IMR-90 (cell line): ENCODE results near the gene SSC4D. TPM values are rescaled to one million over a fixed set of nuclear protein-coding genes. Genes with fewer than 3 reads are reported as not detected.

Source experiments
- ATAC-seq: fragments of 200-7000 bp; cut with Tn5 transposase; 2 replicates; pipeline ENCODE4 v1.9.1; 2020; ENCODE audit warnings: low read depth, mild to moderate bottlenecking, moderate library complexity
- BruUV-seq: library from RNA; stranded (reverse); fragments of 400-500 nt; replicated peaks from 2 replicates; lab custom pipeline; 2021; lab: Mats Ljungman, UMichigan
- CTCF ChIA-PET: fragments of 300-600 bp; formaldehyde crosslinking; extraction: SDS; loops from one replicate; lab custom pipeline; 2021; ENCODE audit warnings: antibody characterized with exemption; lab: Yijun Ruan, JAX
- POLR2A ChIA-PET: fragments of 300-600 bp; sonication (Branson Sonifier 250); formaldehyde crosslinking; loops from one replicate; lab custom pipeline; 2022; ENCODE audit warnings: antibody characterized with exemption; ENCODE audit not compliant: unreplicated experiment; lab: Charles Lee
- DNase-seq: peaks from one replicate; pipeline ENCODE4 v3.0.0; 2013
- H2AFZ ChIP-seq: replicated peaks from 2 replicates; pipeline ENCODE3; 2013; ENCODE audit warnings: low read length, mild to moderate bottlenecking; ENCODE audit not compliant: poor library complexity
- H2AK5ac ChIP-seq: 2 replicates; pipeline ENCODE4 v1.6.1; 2013; ENCODE audit warnings: low read depth, low read length, inconsistent platforms
- H2AK9ac ChIP-seq: replicated peaks from 2 replicates; pipeline ENCODE3; 2013; ENCODE audit warnings: mild to moderate bottlenecking, low read depth, low read length, moderate library complexity; ENCODE audit not compliant: poor library complexity
- H2BK120ac ChIP-seq: 2 replicates; pipeline ENCODE4 v1.6.1; 2013; ENCODE audit warnings: low read depth, low read length, inconsistent platforms
- H2BK15ac ChIP-seq: 3 replicates; pipeline ENCODE4 v1.6.1; 2013; ENCODE audit warnings: low read depth, low read length, inconsistent platforms
- H2BK20ac ChIP-seq: 2 replicates; pipeline ENCODE4 v1.6.1; 2013; ENCODE audit warnings: low read depth, mild to moderate bottlenecking, inconsistent platforms, low read length, moderate library complexity
- H2BK5ac ChIP-seq: 2 replicates; pipeline ENCODE4 v1.6.1; 2013; ENCODE audit warnings: mild to moderate bottlenecking, low read depth, low read length, inconsistent platforms; ENCODE audit not compliant: poor library complexity, severe bottlenecking
- H3K14ac ChIP-seq: replicated peaks from 2 replicates; pipeline ENCODE4 v1.6.1; 2013; ENCODE audit warnings: low read depth, low read length, inconsistent platforms
- H3K18ac ChIP-seq: 2 replicates; pipeline ENCODE4 v1.6.1; 2013; ENCODE audit warnings: low read depth, low read length, control low read depth
- H3K23ac ChIP-seq: 2 replicates; pipeline ENCODE4 v1.6.1; 2013; ENCODE audit warnings: low read depth, low read length, inconsistent platforms
- H3K27ac ChIP-seq: 2 replicates; pipeline ENCODE4 v1.5.1; 2013; ENCODE audit warnings: mild to moderate bottlenecking, control low read depth, low read length; ENCODE audit not compliant: insufficient read depth
- H3K27me3 ChIP-seq: 2 replicates; pipeline ENCODE4 v1.6.1; 2013; ENCODE audit warnings: low read length; ENCODE audit not compliant: control insufficient read depth, insufficient read depth
- H3K36me3 ChIP-seq: 2 replicates; pipeline ENCODE4 v1.6.1; 2013; ENCODE audit warnings: low read length, mixed read lengths; ENCODE audit not compliant: control insufficient read depth, insufficient read depth
- H3K4ac ChIP-seq: 2 replicates; pipeline ENCODE4 v1.6.1; 2013; ENCODE audit warnings: low read depth, low read length, inconsistent platforms
- H3K4me1 ChIP-seq: 2 replicates; pipeline ENCODE4 v1.6.1; 2013; ENCODE audit warnings: low read length, mixed read lengths; ENCODE audit not compliant: control insufficient read depth, insufficient read depth
- H3K4me2 ChIP-seq: 2 replicates; pipeline ENCODE4 v1.6.1; 2013; ENCODE audit warnings: low read depth, mild to moderate bottlenecking, control low read depth, low read length, moderate library complexity
- H3K4me3 ChIP-seq: 2 replicates; pipeline ENCODE4 v1.5.1; 2013; ENCODE audit warnings: low read depth, mild to moderate bottlenecking, control low read depth, low read length, moderate library complexity; ENCODE audit not compliant: insufficient read depth
- H3K56ac ChIP-seq: 2 replicates; pipeline ENCODE4 v1.6.1; 2013; ENCODE audit warnings: low read length, inconsistent platforms; ENCODE audit not compliant: insufficient read depth; ENCODE audit errors: extremely low read depth
- H3K79me1 ChIP-seq, 2 experiments: 2 replicates each; pipeline ENCODE4 v1.6.1; 2013; ENCODE audit warnings: low read length in 2 of 2, inconsistent platforms in 1 of 2, low read depth in 1 of 2
- H3K9ac ChIP-seq: 2 replicates; pipeline ENCODE4 v1.6.1; 2013; ENCODE audit warnings: low read depth, low read length, control low read depth
- H3K9me1 ChIP-seq: 2 replicates; pipeline ENCODE4 v1.6.1; 2013; ENCODE audit warnings: low read length, inconsistent platforms; ENCODE audit not compliant: insufficient read depth
- H3K9me3 ChIP-seq: 2 replicates; pipeline ENCODE4 v1.6.1; 2013; ENCODE audit warnings: low read length; ENCODE audit not compliant: control insufficient read depth, insufficient read depth
- H4K20me1 ChIP-seq: 2 replicates; pipeline ENCODE4 v1.6.1; 2013; ENCODE audit warnings: low read length, inconsistent platforms; ENCODE audit not compliant: insufficient read depth
- H4K5ac ChIP-seq: 2 replicates; pipeline ENCODE4 v1.6.1; 2013; ENCODE audit warnings: mild to moderate bottlenecking, low read depth, low read length, control low read depth
- H4K8ac ChIP-seq, 2 experiments: 2 replicates each; pipeline ENCODE4 v1.6.1; 2013; ENCODE audit warnings: low read depth in 2 of 2, low read length in 2 of 2, control low read depth in 1 of 2, inconsistent platforms in 1 of 2
- H4K91ac ChIP-seq: 2 replicates; pipeline ENCODE4 v1.6.1; 2013; ENCODE audit warnings: low read depth, low read length, inconsistent platforms; ENCODE audit not compliant: insufficient read depth
- BHLHE40 ChIP-seq: fragments of 150-350 bp; IDR thresholded peaks from 2 replicates; pipeline ENCODE4 v1.6.1; 2016; ENCODE audit warnings: mild to moderate bottlenecking, low read depth, low read length
- CEBPB ChIP-seq: IDR thresholded peaks from 2 replicates; pipeline ENCODE4 v1.6.1; 2012; ENCODE audit warnings: low read depth, low read length, improper control_type of control experiment
- CHD1 ChIP-seq: IDR thresholded peaks from 2 replicates; pipeline ENCODE4 v1.6.1; 2012; ENCODE audit warnings: low read depth, low read length, improper control_type of control experiment
- MAZ ChIP-seq: IDR thresholded peaks from 2 replicates; pipeline ENCODE4 v1.6.1; 2012; ENCODE audit warnings: low read depth, mild to moderate bottlenecking, low read length, improper control_type of control experiment, moderate library complexity, borderline replicate concordance
- MXI1 ChIP-seq: IDR thresholded peaks from 2 replicates; pipeline ENCODE4 v1.6.1; 2012; ENCODE audit warnings: low read depth, mild to moderate bottlenecking, low read length, moderate library complexity, borderline replicate concordance
- NFE2L2 ChIP-seq: fragments of 150-350 bp; IDR thresholded peaks from 2 replicates; pipeline ENCODE4 v1.6.1; 2016; ENCODE audit warnings: low read depth, mild to moderate bottlenecking, low read length
- POLR2A ChIP-seq: IDR thresholded peaks from 2 replicates; pipeline ENCODE4 v1.6.1; 2012; ENCODE audit warnings: mild to moderate bottlenecking, low read depth, low read length
- RAD21 ChIP-seq: IDR thresholded peaks from 2 replicates; pipeline ENCODE4 v1.6.1; 2012; ENCODE audit warnings: low read length, improper control_type of control experiment
- RCOR1 ChIP-seq: IDR thresholded peaks from 2 replicates; pipeline ENCODE4 v1.6.1; 2012; ENCODE audit warnings: mild to moderate bottlenecking, low read length, improper control_type of control experiment; ENCODE audit not compliant: insufficient replicate concordance
- RFX5 ChIP-seq: IDR thresholded peaks from 2 replicates; pipeline ENCODE4 v1.8.0; 2012; ENCODE audit warnings: low read depth, mild to moderate bottlenecking, low read length, moderate library complexity
- SMC3 ChIP-seq: fragments of 150-350 bp; IDR thresholded peaks from 2 replicates; pipeline ENCODE4 v1.6.1; 2016; ENCODE audit warnings: low read depth, mild to moderate bottlenecking, antibody characterized with exemption, low read length, moderate library complexity
- WGBS, 2 experiments: methylation state at CpG; one replicate each; pipeline versions ENCODE4 v1.1.5 to v1.1.7; 2013; ENCODE audit warnings: missing lambda C conversion rate in 2 of 2; ENCODE audit not compliant: insufficient read length in 1 of 2; ENCODE audit errors: extremely low coverage in 2 of 2; 5-methylcytosine and 5-hydroxymethylcytosine counted together
- dilution Hi-C: fragments of 300-500 bp; cut with HindIII; formaldehyde crosslinking; loops from one replicate; pipeline ENCODE4 v1.14.3; 2018; ENCODE audit warnings: low sequenced_read_pairs; ENCODE audit not compliant: unreplicated experiment
- in situ Hi-C: fragments of 300-500 bp; cut with MboI; formaldehyde crosslinking; loops from 3 replicates; pipeline ENCODE4 v1.14.3; 2019; ENCODE audit warnings: low sequenced_read_pairs, inconsistent platforms, mixed read lengths
- intact Hi-C: fragments of 100-400 bp; cut with micrococcal nuclease; formaldehyde crosslinking; loops from 2 replicates; pipeline ENCODE4 v1.10.0; 2022
- polyA plus RNA-seq, 3 experiments: library from polyadenylated mRNA; depleted of rRNA; stranded (reverse); fragments of >200 nt; gene quantifications; 2 replicates each; pipeline ENCODE4 v1.2.3, GENCODE V29; 2012; ENCODE audit warnings: low replicate concordance in 1 of 3
- total RNA-seq: library from RNA; depleted of rRNA; stranded (reverse); fragments of >200 nt; gene quantifications from 2 replicates; pipeline ENCODE4 v1.2.3, GENCODE V29; 2012
- TF ChIP-seq, protein P1 (sequence below): fragments of 150-350 bp; IDR thresholded peaks from 2 replicates; pipeline ENCODE4 v1.6.1; 2017; ENCODE audit warnings: mild to moderate bottlenecking, antibody characterized with exemption, low read length, low read depth
- TF ChIP-seq, protein P2 (sequence below): conservative IDR thresholded peaks from 2 replicates; pipeline ENCODE4 v1.5.1; 2012; ENCODE audit warnings: mild to moderate bottlenecking, low read depth, low read length, improper control_type of control experiment
- TF ChIP-seq, protein P3 (sequence below): fragments of 150-350 bp; IDR thresholded peaks from 2 replicates; pipeline ENCODE4 v1.6.1; 2016; ENCODE audit warnings: low read depth, mild to moderate bottlenecking, low read length, moderate library complexity, borderline replicate concordance

Gene SSC4D
- total and polyA plus RNA-seq, 2 of the 4 experiments (the other 2 are of a cell fraction) = 0.36 to 0.70 TPM

DNA sequence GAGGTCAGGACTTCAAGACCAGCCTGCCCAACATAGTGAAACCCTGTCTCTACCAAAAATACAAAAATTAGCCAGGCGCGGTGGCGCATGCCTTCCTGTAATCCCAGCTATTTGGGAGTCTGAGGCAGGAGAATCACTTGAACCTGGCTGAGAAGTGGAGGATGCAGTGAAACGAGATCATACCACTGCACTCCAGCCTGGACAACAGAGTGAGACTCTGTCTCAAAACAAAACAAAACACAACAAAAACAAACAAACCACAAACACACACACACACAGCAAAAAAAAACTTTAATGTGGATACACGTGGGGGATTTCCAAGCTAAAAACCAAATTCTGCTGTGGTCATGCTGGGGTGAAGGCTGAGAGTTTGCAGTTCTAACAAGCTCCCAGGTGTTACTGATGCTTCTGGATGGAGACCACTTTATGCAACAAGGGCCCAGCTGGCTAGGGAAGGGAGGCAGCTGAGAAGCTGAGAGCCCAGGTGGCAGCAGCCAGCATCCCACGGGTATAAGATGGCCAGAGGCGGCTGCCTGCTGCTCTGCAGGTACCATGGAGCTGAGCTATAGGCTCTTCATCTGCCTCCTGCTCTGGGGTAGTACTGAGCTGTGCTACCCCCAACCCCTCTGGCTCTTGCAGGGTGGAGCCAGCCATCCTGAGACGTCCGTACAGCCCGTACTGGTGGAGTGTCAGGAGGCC lies 15.1 kb upstream of the SSC4D start, which contains the start of gene ZP3:
ZP3 (plus strand) TSS at position 538 of the 699 bp plus-strand sequence; CDS start at position 553, 15 bp downstream.
- Histone ChIP-seq H3K9me1 (peaks cover 9% of the 10 kb centered on the region), H4K8ac (peak within 1 kb of the TSS in 1 of 2 experiments; percentile 35; a peak in 1 of 4 replicates), H2BK120ac (peak within 1 kb of the TSS; percentile 64; the same call in 1 of the 2 replicates), H3K56ac (no peak within 1 kb of the TSS), H2BK20ac (peak within 1 kb of the TSS; percentile 78), H3K27me3 (no peaks in the 10 kb centered on the region), H2AK5ac (peak within 1 kb of the TSS; percentile 8; the same call in 1 of the 2 replicates), H3K9ac (no peak within 1 kb of the TSS), H3K23ac (no peak within 1 kb of the TSS), H2AFZ (peak within 1 kb of the TSS; percentile 59), H3K27ac (no peak within 1 kb of the TSS), H3K79me1 (no peaks in the 10 kb centered on the region), H4K91ac (no peak within 1 kb of the TSS), H3K4me3 (no peak within 1 kb of the TSS), H4K20me1 (no peaks in the 10 kb centered on the region), H3K4me1 (peaks cover 11% of the 10 kb centered on the region), H3K9me3 (0 out of 2 replicates have a peak, but pooled peaks cover 2% of the 10 kb centered on the region), H2BK15ac (peak within 1 kb of the TSS; percentile 78; the same call in 1 of the 3 replicates), H3K18ac (no peak within 1 kb of the TSS), H3K4me2 (no peak within 1 kb of the TSS), H4K5ac (no peak within 1 kb of the TSS), H3K4ac (peak within 1 kb of the TSS; percentile 35; the same call in 1 of the 2 replicates), H2AK9ac (peak within 1 kb of the TSS; percentile 22), H3K36me3 (no peaks in the 10 kb centered on the region), H3K14ac (no peak within 1 kb of the TSS), H2BK5ac (no peak within 1 kb of the TSS)
- in situ Hi-C loops (no loop called here), intact Hi-C loops (no loop called here), dilution Hi-C loops (no loop called here)
- POLR2A ChIA-PET = interaction anchor here (0.5 kb wide), 1 partner anchor 47 kb away, joined by 4 read pairs; no protein-coding TSS in a partner anchor
- 80% methylated on average over 2 of the region's 10 CpGs; no CpG with 5 or more reads in 1 of the 2 experiments for WGBS, 2 experiments
- BruUV-seq = no TSS peak
- no peak for DNase-seq
- no peak for ATAC-seq
- CTCF ChIA-PET = interaction anchor here (0.8 kb wide), 1 partner anchor 23 kb away, joined by 3 read pairs; no protein-coding TSS in a partner anchor
- TF ChIP-seq BHLHE40 (no peak), SMC3 (no peak), MAZ (no peak), CHD1 (no peak), NFE2L2 (no peak), RFX5 (no peak), MXI1 (no peak), CEBPB (no peak), RAD21 (no peak), POLR2A (no peak), RCOR1 (no peak)
- TF ChIP-seq, protein P1, sequence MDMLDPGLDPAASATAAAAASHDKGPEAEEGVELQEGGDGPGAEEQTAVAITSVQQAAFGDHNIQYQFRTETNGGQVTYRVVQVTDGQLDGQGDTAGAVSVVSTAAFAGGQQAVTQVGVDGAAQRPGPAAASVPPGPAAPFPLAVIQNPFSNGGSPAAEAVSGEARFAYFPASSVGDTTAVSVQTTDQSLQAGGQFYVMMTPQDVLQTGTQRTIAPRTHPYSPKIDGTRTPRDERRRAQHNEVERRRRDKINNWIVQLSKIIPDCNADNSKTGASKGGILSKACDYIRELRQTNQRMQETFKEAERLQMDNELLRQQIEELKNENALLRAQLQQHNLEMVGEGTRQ = no peak
- TF ChIP-seq, protein P2, sequence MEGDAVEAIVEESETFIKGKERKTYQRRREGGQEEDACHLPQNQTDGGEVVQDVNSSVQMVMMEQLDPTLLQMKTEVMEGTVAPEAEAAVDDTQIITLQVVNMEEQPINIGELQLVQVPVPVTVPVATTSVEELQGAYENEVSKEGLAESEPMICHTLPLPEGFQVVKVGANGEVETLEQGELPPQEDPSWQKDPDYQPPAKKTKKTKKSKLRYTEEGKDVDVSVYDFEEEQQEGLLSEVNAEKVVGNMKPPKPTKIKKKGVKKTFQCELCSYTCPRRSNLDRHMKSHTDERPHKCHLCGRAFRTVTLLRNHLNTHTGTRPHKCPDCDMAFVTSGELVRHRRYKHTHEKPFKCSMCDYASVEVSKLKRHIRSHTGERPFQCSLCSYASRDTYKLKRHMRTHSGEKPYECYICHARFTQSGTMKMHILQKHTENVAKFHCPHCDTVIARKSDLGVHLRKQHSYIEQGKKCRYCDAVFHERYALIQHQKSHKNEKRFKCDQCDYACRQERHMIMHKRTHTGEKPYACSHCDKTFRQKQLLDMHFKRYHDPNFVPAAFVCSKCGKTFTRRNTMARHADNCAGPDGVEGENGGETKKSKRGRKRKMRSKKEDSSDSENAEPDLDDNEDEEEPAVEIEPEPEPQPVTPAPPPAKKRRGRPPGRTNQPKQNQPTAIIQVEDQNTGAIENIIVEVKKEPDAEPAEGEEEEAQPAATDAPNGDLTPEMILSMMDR = no peak
- TF ChIP-seq, protein P3, sequence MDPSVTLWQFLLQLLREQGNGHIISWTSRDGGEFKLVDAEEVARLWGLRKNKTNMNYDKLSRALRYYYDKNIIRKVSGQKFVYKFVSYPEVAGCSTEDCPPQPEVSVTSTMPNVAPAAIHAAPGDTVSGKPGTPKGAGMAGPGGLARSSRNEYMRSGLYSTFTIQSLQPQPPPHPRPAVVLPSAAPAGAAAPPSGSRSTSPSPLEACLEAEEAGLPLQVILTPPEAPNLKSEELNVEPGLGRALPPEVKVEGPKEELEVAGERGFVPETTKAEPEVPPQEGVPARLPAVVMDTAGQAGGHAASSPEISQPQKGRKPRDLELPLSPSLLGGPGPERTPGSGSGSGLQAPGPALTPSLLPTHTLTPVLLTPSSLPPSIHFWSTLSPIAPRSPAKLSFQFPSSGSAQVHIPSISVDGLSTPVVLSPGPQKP = no peak
